Stomach (tissue), 4 donors: ENCODE results near the gene PARVB.

Experiments
- CTCF ChIP-seq, 7 experiments: fragments of 450-650 bp in 4 of 7; fragments of 200-600 bp in 3 of 7; sonication (generic) in 3 of 7; IDR thresholded peaks; one replicate each; pipeline ENCODE4 v1.5.1; 2016 to 2019; ENCODE audit warnings: antibody characterized with exemption in 7 of 7, control low read depth in 2 of 7, mild to moderate bottlenecking in 1 of 7
- EP300 ChIP-seq: sonication (generic); formaldehyde crosslinking; IDR thresholded peaks from one replicate; pipeline ENCODE4 v1.6.1; 2017; ENCODE audit warnings: antibody characterized with exemption
- POLR2AphosphoS5 ChIP-seq, 3 donors: sonication (generic); formaldehyde crosslinking; IDR thresholded peaks; one replicate each; pipeline ENCODE4 v1.6.1; 2016; ENCODE audit warnings: antibody characterized with exemption in 3 of 3

DNA sequence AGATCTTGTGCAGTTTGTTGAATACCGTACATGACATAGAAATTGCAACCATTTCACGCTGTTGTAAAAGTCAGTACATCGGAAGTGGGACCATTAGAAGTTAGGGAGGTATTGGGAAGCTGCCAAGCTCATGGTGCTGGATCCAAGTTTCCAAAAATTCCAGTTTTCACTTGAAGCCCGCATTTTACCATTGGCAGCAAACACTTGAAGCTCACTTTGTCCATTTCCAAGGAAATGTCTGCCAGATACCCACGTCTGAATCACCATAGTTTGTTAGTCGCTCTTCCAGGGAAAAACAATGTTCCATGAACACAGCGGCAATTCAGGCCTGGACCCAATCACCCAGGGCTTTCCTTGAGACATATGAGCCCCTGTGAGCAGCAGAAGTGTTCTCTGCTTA is 22.6 kb upstream of the PARVB start:
- TF ChIP-seq CTCF (IDR thresholded peaks at IDR 0.05) (no peak), EP300 (no peak), POLR2AphosphoS5 (IDR thresholded peaks at IDR 0.05) (no peak)
